GM10266 (cell line): ENCODE data around the gene CLEC16A.

Experiments
- DNase-seq: peaks from one replicate; pipeline ENCODE4 v3.0.0; 2012; ENCODE audit errors: extremely low spot score
- TF ChIP-seq, protein P1 (sequence below): IDR thresholded peaks from 2 replicates; pipeline ENCODE4 v1.5.1; 2012; ENCODE audit warnings: mild to moderate bottlenecking, low read depth; ENCODE audit not compliant: control insufficient read depth, insufficient read depth; ENCODE audit errors: missing control alignments

CLEC16A gene

DNA sequence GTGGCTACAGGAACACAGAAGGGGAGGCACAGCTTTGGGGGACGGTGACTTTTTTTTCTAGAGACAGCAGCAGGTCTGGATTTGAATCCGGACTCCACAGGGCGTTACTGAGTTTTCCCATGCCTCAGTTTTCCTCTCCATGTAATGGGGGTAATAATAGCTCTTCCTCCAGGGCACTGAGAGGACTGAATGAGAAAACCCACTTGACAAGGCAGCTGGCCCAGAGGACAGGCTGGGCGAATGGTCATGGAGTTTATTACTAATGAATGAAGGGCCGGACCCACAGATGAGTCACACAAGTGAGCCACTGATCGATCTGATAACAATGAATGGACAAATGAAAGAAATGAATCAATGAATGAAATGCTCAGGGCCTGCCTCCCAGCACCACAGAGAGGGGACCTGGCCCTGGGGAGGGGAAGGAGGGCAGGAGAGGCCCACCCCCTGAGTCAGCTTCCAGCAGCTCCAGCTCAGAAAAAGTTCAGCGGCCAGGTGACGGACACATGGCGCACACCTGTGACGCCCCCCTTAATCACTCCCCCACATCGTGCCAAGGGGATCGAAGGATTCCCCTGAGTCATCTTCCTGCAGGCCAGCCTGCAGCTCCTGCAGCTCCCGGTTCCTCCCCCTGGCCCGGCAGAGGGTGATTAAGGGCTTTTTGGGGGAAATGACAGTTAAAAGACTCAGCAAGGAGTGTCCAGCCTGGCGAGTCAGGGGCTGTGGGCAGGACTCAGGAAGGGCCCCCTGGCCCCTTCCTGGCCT, 257.3 kb downstream of the CLEC16A start:
- no peak for DNase-seq
- TF ChIP-seq, protein P1, sequence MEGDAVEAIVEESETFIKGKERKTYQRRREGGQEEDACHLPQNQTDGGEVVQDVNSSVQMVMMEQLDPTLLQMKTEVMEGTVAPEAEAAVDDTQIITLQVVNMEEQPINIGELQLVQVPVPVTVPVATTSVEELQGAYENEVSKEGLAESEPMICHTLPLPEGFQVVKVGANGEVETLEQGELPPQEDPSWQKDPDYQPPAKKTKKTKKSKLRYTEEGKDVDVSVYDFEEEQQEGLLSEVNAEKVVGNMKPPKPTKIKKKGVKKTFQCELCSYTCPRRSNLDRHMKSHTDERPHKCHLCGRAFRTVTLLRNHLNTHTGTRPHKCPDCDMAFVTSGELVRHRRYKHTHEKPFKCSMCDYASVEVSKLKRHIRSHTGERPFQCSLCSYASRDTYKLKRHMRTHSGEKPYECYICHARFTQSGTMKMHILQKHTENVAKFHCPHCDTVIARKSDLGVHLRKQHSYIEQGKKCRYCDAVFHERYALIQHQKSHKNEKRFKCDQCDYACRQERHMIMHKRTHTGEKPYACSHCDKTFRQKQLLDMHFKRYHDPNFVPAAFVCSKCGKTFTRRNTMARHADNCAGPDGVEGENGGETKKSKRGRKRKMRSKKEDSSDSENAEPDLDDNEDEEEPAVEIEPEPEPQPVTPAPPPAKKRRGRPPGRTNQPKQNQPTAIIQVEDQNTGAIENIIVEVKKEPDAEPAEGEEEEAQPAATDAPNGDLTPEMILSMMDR = no peak

DNA sequence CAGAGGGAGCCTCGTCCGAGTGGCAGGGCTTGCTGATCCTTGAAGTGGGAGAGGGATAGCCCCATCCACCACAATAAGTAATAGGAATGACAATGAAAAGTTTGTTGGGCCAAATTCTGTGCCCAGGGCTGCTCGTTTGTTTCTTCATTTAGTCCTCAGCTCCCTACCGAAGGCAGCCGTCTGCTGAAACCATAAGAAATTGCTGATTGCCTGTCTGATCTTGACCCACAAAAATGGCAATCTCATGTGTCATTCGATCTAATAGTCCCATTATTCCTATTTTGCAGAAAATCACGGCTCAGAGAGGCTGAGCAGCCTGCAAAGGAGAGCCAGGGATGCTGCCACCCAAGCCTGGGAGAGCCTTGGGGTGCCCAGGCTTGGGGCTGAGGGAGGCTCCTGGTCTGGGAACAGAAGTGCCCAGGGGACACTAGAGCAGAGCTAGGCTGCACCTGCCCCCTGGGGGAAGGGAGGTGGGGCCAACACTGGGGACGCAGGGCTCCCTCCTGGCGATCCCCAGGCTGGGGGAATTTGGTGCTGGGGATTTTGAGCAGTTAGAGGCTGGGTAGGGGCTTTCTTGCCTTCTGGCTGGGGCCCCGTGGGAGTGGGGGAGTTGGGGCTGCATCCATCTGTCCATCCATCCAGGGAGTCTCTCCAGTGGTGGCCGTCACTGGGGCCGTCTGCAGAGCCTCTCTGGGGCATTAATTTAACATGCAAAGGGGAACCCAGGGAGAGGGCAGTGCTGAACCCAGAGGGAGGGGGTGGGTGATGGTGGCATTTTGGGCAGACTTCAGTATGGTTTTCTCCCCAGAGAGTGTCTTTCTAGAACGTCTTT, 258.1 kb downstream of the CLEC16A start:
- peak; percentile 54 for DNase-seq
- TF ChIP-seq, protein P1 = no peak

DNA sequence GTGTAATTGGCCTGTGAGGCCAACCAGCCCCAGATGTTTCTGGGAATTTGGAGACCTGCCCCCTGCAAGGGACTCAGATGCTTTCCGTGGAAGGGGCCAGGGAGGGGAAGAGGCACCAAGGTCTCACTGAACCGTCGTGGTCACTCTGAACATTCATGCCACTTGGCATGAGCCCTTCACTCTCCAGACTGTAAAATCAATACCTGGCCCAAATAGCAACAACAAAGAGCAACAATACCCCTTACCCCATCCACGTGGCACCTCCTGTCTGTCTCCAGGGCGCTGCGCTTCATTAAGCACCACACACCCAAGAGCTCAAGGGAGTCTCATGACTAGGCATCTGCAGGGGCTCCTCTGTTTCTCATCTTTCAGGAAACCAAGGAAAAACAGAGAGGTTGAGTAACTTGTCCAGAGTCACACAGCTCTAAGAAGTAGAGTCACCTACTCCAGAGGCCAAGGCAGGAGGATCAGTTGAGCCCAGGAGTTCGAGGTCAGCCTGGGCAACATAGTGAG, 258.8 kb downstream of the CLEC16A start:
- TF ChIP-seq, protein P1 = no peak
- no peak for DNase-seq

DNA sequence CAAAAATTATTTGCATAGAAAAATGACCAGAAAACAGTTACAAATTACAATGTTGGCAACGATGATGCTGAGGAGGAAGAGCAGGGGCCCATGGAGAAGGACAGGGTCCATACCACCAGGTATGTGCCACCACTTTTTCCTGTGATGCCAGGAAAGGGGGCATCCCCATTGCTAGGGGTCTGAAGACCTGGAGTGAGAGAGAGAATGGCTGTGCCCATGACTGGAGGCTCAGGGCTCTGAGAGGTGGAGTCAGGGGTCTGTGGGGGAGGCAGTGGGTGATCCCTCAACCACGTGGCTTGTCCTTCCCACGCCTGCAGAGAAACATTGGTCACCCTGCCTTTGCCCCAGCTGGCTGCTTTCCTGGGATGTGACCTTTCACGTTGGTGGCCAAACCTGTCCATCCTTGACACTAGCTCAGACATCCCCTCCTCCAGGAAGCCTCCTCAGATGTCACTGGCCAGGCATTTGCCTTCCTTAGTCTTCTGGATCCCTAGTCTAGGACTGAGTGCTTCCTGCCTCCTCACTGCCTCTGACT, 260.2 kb downstream of the CLEC16A start:
- TF ChIP-seq, protein P1 = no peak
- DNase-seq = no peak

DNA sequence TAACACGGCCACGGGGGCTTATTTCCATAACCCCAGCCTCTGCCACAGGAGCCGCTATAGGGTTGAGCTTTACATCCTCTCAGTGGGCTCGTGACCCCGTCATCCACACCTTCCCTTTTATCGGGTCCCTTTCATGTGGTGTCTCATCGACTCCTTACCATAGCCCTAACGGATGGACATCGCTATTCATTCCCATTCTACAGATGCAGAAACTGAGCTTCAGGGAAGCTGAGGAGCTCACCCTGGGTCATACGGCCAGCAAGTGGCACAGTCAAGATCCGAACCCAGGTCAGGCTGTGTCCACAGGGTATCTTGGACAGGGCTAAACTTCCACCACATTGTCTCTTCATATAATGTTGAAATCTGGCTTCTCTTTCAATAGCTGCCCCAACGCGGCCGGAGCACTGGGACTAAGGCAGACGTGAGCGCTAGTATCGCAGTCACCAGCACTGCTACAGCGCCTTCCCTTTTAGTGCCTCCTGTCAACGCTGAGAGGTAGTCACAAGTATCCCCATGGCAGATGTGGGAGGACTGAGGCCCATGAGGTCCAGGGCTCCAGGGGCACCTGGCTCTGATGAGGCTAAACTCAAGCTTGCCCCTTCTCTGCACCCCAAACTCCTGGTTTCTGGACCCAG, 260.8 kb downstream of the CLEC16A start:
- TF ChIP-seq, protein P1 = no peak
- DNase-seq = no peak

DNA sequence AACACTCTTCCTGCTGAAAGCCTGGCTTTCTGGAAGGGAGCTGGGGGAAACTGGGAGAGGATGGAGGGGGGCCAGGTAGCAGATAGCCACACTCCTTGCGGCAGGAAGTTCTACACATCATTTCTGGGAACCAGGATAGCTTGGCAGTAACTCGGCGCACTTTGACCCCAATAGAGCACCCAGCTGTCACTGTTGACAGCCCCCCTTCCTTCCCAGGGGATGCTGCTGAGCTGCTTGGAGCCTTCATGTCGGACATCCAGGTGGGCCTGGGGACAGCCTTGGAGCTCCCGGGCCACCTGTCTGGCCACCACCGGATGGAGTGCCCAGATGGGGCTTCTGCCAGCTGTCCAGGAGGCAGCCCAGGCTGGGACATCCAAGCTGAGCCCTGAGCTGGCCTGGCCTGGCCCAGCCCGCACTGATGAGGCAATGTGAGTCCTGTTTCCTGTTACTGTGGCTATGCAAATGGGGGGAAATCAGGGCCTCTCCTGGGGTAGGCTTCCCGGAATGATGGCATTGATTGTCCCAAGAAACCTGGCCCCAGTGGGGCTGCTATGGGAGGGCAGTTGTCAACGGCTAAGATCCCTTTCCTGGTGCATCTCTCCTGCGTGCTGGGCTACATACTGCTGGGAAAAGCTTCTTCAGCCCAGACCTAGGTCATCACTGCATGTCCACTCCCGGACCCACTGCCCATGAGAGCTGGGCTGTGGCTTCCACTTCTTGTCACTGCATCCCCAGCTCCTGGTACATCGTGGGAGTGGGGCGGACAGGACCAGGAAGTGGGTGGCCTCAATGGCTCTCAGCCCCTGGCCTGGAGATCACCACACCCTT, 261.6 kb downstream of the CLEC16A start:
- DNase-seq = no peak
- TF ChIP-seq, protein P1 = no peak
